HEK293 (cell line): ENCODE results near the gene BYSL.

Source experiments
- CTCF ChIA-PET: fragments of 350-600 bp; formaldehyde crosslinking; extraction: SDS; loops from one replicate; lab custom pipeline; 2021; ENCODE audit warnings: antibody characterized with exemption; lab: Yijun Ruan, JAX
- POLR2A ChIA-PET: fragments of 300-600 bp; formaldehyde crosslinking; extraction: SDS; loops from one replicate; lab custom pipeline; 2020; ENCODE audit warnings: antibody characterized with exemption, inconsistent platforms; lab: Yijun Ruan, JAX
- H3K27ac ChIP-seq: fragments of 200-500 bp; sonication (Bioruptor generic); 2 replicates; pipeline ENCODE4 v1.5.1; 2014; ENCODE audit warnings: low read depth, low read length, control low read depth, inconsistent platforms; ENCODE audit errors: extremely low read depth
- H3K36me3 ChIP-seq, 2 experiments: fragments of 200-500 bp in 1 of 2; sonication (Bioruptor generic) in 1 of 2; 1 replicate in 1 of 2; 2 replicates in 1 of 2; pipeline ENCODE4 v1.5.1; 2014 to 2017; ENCODE audit warnings: inconsistent platforms in 2 of 2, low read length in 2 of 2; ENCODE audit not compliant: control insufficient read depth in 2 of 2, insufficient read depth in 1 of 2
- H3K4me1 ChIP-seq: fragments of 200-500 bp; sonication (Bioruptor generic); 2 replicates; pipeline ENCODE4 v1.5.1; 2014; ENCODE audit warnings: mild to moderate bottlenecking, low read length, inconsistent platforms; ENCODE audit not compliant: control insufficient read depth, insufficient read depth
- H3K4me3 ChIP-seq: 2 replicates; pipeline ENCODE4 v1.5.1; 2011; ENCODE audit warnings: low read depth, mild to moderate bottlenecking, control low read depth, low read length, moderate library complexity
- H3K9me3 ChIP-seq: fragments of 200-500 bp; sonication (Bioruptor generic); 2 replicates; pipeline ENCODE4 v1.5.1; 2014; ENCODE audit warnings: low read depth, low read length, inconsistent platforms; ENCODE audit not compliant: control insufficient read depth, insufficient read depth
- ELK4 ChIP-seq: IDR thresholded peaks from 2 replicates; pipeline ENCODE4 v1.6.1; 2011; ENCODE audit warnings: mild to moderate bottlenecking, low read depth, low read length, borderline replicate concordance
- HOXC10 ChIP-seq: sonication (generic); formaldehyde crosslinking; IDR thresholded peaks from 2 replicates; pipeline ENCODE4 v1.8.1; 2023; ENCODE audit warnings: mild to moderate bottlenecking, missing genetic modification reagents
- KLF17 ChIP-seq: fragments of 450-650 bp; formaldehyde crosslinking; IDR thresholded peaks from 2 replicates; pipeline ENCODE4 v1.5.1; 2016; ENCODE audit warnings: missing biosample characterization, missing genetic modification characterization
- SCRT2 ChIP-seq: fragments of 450-650 bp; formaldehyde crosslinking; IDR thresholded peaks from 2 replicates; pipeline ENCODE4 v1.5.1; 2016; ENCODE audit warnings: missing biosample characterization, missing genetic modification characterization
- ZBTB1 ChIP-seq: fragments of 450-650 bp; formaldehyde crosslinking; IDR thresholded peaks from 2 replicates; pipeline ENCODE4 v1.5.1; 2016; ENCODE audit warnings: missing biosample characterization, missing genetic modification characterization
- ZBTB11 ChIP-seq: fragments of 450-650 bp; formaldehyde crosslinking; conservative IDR thresholded peaks from 2 replicates; pipeline ENCODE4 v1.5.1; 2016; ENCODE audit warnings: low read depth, missing biosample characterization, missing genetic modification characterization
- ZBTB49 ChIP-seq: fragments of 450-650 bp; formaldehyde crosslinking; IDR thresholded peaks from 2 replicates; pipeline ENCODE4 v1.5.1; 2016; ENCODE audit warnings: missing biosample characterization, missing genetic modification characterization, low read depth
- ZEB2 ChIP-seq: fragments of 450-650 bp; formaldehyde crosslinking; IDR thresholded peaks from 2 replicates; pipeline ENCODE4 v1.5.1; 2016; ENCODE audit warnings: missing biosample characterization, missing genetic modification characterization
- ZFHX2 ChIP-seq: fragments of 450-650 bp; formaldehyde crosslinking; conservative IDR thresholded peaks from 2 replicates; pipeline ENCODE4 v1.5.1; 2016; ENCODE audit warnings: missing biosample characterization, missing genetic modification characterization
- ZNF16 ChIP-seq: fragments of 450-650 bp; formaldehyde crosslinking; IDR thresholded peaks from 2 replicates; pipeline ENCODE4 v1.5.1; 2016; ENCODE audit warnings: low read depth, missing biosample characterization, missing genetic modification characterization
- ZNF280C ChIP-seq: fragments of 450-650 bp; formaldehyde crosslinking; IDR thresholded peaks from 2 replicates; pipeline ENCODE4 v1.5.1; 2016; ENCODE audit warnings: missing biosample characterization, missing genetic modification characterization
- ZNF391 ChIP-seq: fragments of 450-650 bp; formaldehyde crosslinking; IDR thresholded peaks from 2 replicates; pipeline ENCODE4 v1.5.1; 2016; ENCODE audit warnings: low read depth, missing biosample characterization, missing genetic modification characterization, borderline replicate concordance
- ZNF426 ChIP-seq: fragments of 450-650 bp; formaldehyde crosslinking; IDR thresholded peaks from 2 replicates; pipeline ENCODE4 v1.5.1; 2017; ENCODE audit warnings: missing biosample characterization, missing genetic modification characterization, mild to moderate bottlenecking, inconsistent platforms, moderate library complexity
- ZNF48 ChIP-seq: fragments of 450-650 bp; formaldehyde crosslinking; IDR thresholded peaks from 2 replicates; pipeline ENCODE4 v1.5.1; 2016; ENCODE audit warnings: missing biosample characterization, missing genetic modification characterization
- ZNF513 ChIP-seq: fragments of 450-650 bp; IDR thresholded peaks from 2 replicates; pipeline ENCODE4 v1.5.1; 2018; ENCODE audit warnings: missing biosample characterization, missing genetic modification characterization
- ZNF558 ChIP-seq: fragments of 450-650 bp; formaldehyde crosslinking; IDR thresholded peaks from 2 replicates; pipeline ENCODE4 v1.5.1; 2016; ENCODE audit warnings: missing biosample characterization, missing genetic modification characterization
- ZNF626 ChIP-seq: fragments of 450-650 bp; sonication (Bioruptor Pico); formaldehyde crosslinking; IDR thresholded peaks from 2 replicates; pipeline ENCODE4 v1.5.1; 2018; ENCODE audit warnings: missing biosample characterization, missing genetic modification characterization, inconsistent platforms
- ZNF707 ChIP-seq: fragments of 450-650 bp; formaldehyde crosslinking; IDR thresholded peaks from 2 replicates; pipeline ENCODE4 v1.5.1; 2016; ENCODE audit warnings: missing biosample characterization, missing genetic modification characterization
- ZNF768 ChIP-seq: fragments of 450-650 bp; formaldehyde crosslinking; IDR thresholded peaks from 2 replicates; pipeline ENCODE4 v1.5.1; 2018; ENCODE audit warnings: missing biosample characterization, mild to moderate bottlenecking, missing genetic modification characterization
- ZNF785 ChIP-seq: fragments of 450-650 bp; formaldehyde crosslinking; IDR thresholded peaks from 2 replicates; pipeline ENCODE4 v1.5.1; 2016; ENCODE audit warnings: missing biosample characterization, missing genetic modification characterization
- ZNF792 ChIP-seq: fragments of 450-650 bp; formaldehyde crosslinking; IDR thresholded peaks from 2 replicates; pipeline ENCODE4 v1.5.1; 2016; ENCODE audit warnings: missing biosample characterization, missing genetic modification characterization
- TF ChIP-seq, protein P1 (sequence below): fragments of 450-650 bp; formaldehyde crosslinking; IDR thresholded peaks from 2 replicates; pipeline ENCODE4 v1.5.1; 2016; ENCODE audit warnings: missing biosample characterization, missing genetic modification characterization

BYSL gene

DNA sequence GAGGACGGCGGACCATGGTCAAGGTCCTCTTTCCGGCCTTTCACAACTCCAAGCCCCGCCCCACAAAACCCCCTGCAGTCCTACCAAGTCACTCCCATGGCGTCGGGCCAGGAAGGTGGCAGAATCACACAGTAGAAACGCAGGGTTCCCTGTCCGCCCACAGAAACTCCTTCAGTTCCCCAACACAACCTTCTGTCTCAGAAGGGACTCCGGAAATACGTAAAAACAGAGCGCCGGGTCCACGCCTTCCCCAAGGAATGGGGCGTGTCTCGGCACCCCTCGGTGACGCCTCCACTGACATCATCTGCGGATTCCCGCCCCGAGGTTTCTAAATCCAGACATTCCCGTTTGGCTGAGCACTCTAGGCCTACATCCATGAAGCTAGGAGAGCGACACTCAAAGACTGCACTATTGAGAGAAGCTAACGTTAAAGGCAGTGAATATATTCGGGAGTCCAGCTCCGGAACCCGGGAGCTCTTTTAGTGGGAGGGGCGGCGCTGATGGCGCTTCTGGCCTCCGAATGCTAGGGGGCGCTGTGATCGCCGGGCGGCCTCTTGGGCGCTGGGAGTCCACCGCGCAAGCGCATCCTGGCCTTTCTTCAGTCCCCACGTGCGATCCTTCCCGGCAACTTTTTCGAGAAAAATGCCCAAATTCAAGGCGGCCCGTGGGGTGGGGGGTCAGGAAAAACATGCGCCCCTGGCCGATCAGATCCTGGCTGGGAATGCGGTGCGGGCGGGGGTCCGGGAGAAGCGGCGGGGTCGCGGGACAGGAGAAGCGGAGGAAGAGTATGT lies at the start of gene BYSL, which contains the start of gene MED20:
TSS of gene BYSL (plus strand) at position 579 of the 791 bp plus-strand sequence. CDS start at position 643, 64 bp downstream.
TSS of gene MED20 (minus strand) at position 219 of the 791 bp plus-strand sequence. CDS start at position 98, 121 bp downstream.
- Histone ChIP-seq H3K27ac (peak within 1 kb of the TSS; percentile 80), H3K36me3 (peaks cover 30 to 42% of the 10 kb centered on the region in 2 experiments; a peak in 2 of 3 replicates), H3K4me3 (peak within 1 kb of the TSS; percentile 88), H3K4me1 (peaks cover 9% of the 10 kb centered on the region), H3K9me3 (no peaks in the 10 kb centered on the region)
- ChIA-PET CTCF (interaction anchor here (0.6 to 11.2 kb wide), 68 partner anchors 8 to 1458 kb away, joined by 3 to 160 read pairs (median 4); partner anchors contain the start of genes CCND3, TAF8, TFEB and TOMM6), POLR2A (interaction anchor here (0.9 to 2.5 kb wide), 22 partner anchors 9 to 1063 kb away, joined by 3 to 34 read pairs (median 5); partner anchors contain the start of genes CCND3, PPP2R5D, RPL7L1 and TAF8)
- TF ChIP-seq ZBTB1 (tag by site-specific recombination) = no peak
- TF ChIP-seq, protein P1, sequence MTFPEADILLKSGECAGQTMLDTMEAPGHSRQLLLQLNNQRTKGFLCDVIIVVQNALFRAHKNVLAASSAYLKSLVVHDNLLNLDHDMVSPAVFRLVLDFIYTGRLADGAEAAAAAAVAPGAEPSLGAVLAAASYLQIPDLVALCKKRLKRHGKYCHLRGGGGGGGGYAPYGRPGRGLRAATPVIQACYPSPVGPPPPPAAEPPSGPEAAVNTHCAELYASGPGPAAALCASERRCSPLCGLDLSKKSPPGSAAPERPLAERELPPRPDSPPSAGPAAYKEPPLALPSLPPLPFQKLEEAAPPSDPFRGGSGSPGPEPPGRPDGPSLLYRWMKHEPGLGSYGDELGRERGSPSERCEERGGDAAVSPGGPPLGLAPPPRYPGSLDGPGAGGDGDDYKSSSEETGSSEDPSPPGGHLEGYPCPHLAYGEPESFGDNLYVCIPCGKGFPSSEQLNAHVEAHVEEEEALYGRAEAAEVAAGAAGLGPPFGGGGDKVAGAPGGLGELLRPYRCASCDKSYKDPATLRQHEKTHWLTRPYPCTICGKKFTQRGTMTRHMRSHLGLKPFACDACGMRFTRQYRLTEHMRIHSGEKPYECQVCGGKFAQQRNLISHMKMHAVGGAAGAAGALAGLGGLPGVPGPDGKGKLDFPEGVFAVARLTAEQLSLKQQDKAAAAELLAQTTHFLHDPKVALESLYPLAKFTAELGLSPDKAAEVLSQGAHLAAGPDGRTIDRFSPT (tag by site-specific recombination) = no peak
- TF ChIP-seq KLF17 (tag by site-specific recombination) = peak; percentile 78
- TF ChIP-seq ZNF626 (tag by site-specific recombination) = no peak
- TF ChIP-seq ZNF48 = no peak
- TF ChIP-seq ZNF280C = no peak
- TF ChIP-seq ZNF391 (tag by site-specific recombination) = no peak
- no peak for TF ChIP-seq ZNF707 (tag by site-specific recombination)
- TF ChIP-seq ZFHX2 = peak; percentile 87
- peak; percentile 86 for TF ChIP-seq ZBTB11 (tag by site-specific recombination)
- TF ChIP-seq ELK4 = no peak
- TF ChIP-seq ZNF426 = no peak
- TF ChIP-seq ZNF768 (tag by site-specific recombination) = no peak
- TF ChIP-seq ZNF792 (tag by site-specific recombination) = no peak
- no peak; the same call in 1 of the 2 replicates for TF ChIP-seq ZNF513
- no peak for TF ChIP-seq ZNF785
- TF ChIP-seq ZBTB49 = no peak
- no peak for TF ChIP-seq ZNF16 (tag by site-specific recombination)
- TF ChIP-seq ZNF558 = peak; percentile 56; the same call in 1 of the 2 replicates
- peak; percentile 66; the same call in 1 of the 2 replicates for TF ChIP-seq ZEB2 (tag by site-specific recombination)
- no peak for TF ChIP-seq SCRT2
- no peak for TF ChIP-seq HOXC10 (CRISPR knock-in tag)
